GM23338 (cell line): ENCODE measurements around the gene TEX51.

Experiments
- CTCF ChIP-seq, 2 experiments: fragments of 200-600 bp in 1 of 2; sonication (generic) in 1 of 2; conservative IDR thresholded peaks; 2 replicates each; pipeline versions ENCODE4 v1.5.1 to v1.6.1; 2016 to 2017; ENCODE audit warnings: antibody characterized with exemption in 2 of 2, low read depth in 2 of 2, mild to moderate bottlenecking in 2 of 2, moderate library complexity in 1 of 2
- EZH2phosphoT487 ChIP-seq: fragments of 200-600 bp; sonication (generic); IDR thresholded peaks from one replicate; pipeline ENCODE4 v1.8.1; 2018; ENCODE audit warnings: antibody characterized with exemption; ENCODE audit not compliant: unreplicated experiment
- POLR2AphosphoS5 ChIP-seq: IDR thresholded peaks from 2 replicates; pipeline ENCODE4 v1.6.1; 2016; ENCODE audit warnings: antibody characterized with exemption, low read depth

- TF ChIP-seq EZH2phosphoT487 (no peak), POLR2AphosphoS5 (no peak), CTCF (conservative IDR thresholded peaks at IDR 0.05; ENCODE audit: low read depth in 2 of 2) (no peak)
These were observed 37.1 kb downstream of the TEX51 start for GRCh38 chr2:126935774-126936173.
